ENCODE data around the gene CMTM8. TPM values are rescaled to one million over a fixed set of nuclear protein-coding genes. Genes with fewer than 3 reads are reported as not detected.

CMTM8 gene
- total and polyA plus RNA-seq, 10 of the 15 experiments (the other 5 are each of a cell fraction or from before 2014, with no cell fraction given), result 0.11 to 0.23 TPM; not detected in 8

- WGBS (ENCODE audit: insufficient coverage, insufficient replicate concordance, low lambda C conversion rate, missing lambda C conversion rate), result 0% methylated on average over 2 of the region's 2 CpGs
- H2AFZ ChIP-seq (ENCODE audit: control insufficient read depth, low read depth, low read length), result no peak overlapping the region
- no TSS peak for BruUV-seq (replicated peaks)
- no peak overlapping the region for H3K4me2 ChIP-seq (ENCODE audit: control insufficient read depth, insufficient read depth)
- FAIRE-seq (no peak), ATAC-seq (no peak), DNase-seq (ENCODE audit: low read depth, low spot score) (no peak)
- ChIA-PET SMC1A (ENCODE audit: uncharacterized antibody, unreplicated experiment) (no interaction called here), POLR2A (no interaction called here), RAD21 (ENCODE audit: unreplicated experiment) (no interaction called here), CTCF (interaction anchor here (0.6 to 1.0 kb wide), 2 partner anchors 8 to 70 kb away, joined by 3 read pairs; no protein-coding TSS in a partner anchor)
- H3K27me3 ChIP-seq (replicated peaks in 1 of 2; ENCODE audit: control insufficient read depth in 2 of 2, insufficient read depth in 2 of 2, low read length in 1 of 2), result no peaks in the 10 kb centered on the region; a peak in 1 of 4 replicates
- no peaks in the 10 kb centered on the region for H4K20me1 ChIP-seq (ENCODE audit: control insufficient read depth, insufficient read depth)
- H3K27ac ChIP-seq (ENCODE audit: control insufficient read depth, insufficient read depth), result no peak overlapping the region
- no peak overlapping the region for H3K4me3 ChIP-seq
- no peaks in the 10 kb centered on the region for H3K4me1 ChIP-seq (ENCODE audit: control insufficient read depth, insufficient read depth, low read length)
- TF ChIP-seq SP1 (IDR thresholded peaks at IDR 0.05; ENCODE audit: low read depth, low read length) (no peak), ZNF274 (IDR thresholded peaks at IDR 0.05; ENCODE audit: insufficient read depth, insufficient read length) (no peak), PML (IDR thresholded peaks at IDR 0.05; ENCODE audit: low read length) (no peak), ZSCAN29 (IDR thresholded peaks at IDR 0.05) (no peak), BCLAF1 (IDR thresholded peaks at IDR 0.05) (no peak), ZNF687 (IDR thresholded peaks at IDR 0.05) (no peak), E2F4 (IDR thresholded peaks at IDR 0.05; ENCODE audit: low read depth, low read length) (no peak), MTA2 (IDR thresholded peaks at IDR 0.05; ENCODE audit: low read depth) (no peak), IKZF1 (conservative IDR thresholded peaks at IDR 0.05) (no peak)
- intact Hi-C loops (cut with micrococcal nuclease; ENCODE audit: unreplicated experiment) (no loop called here), in situ Hi-C loops (cut with MboI) (no loop called here)
- H3K9me3 ChIP-seq (replicated peaks; ENCODE audit: control insufficient read depth, insufficient read depth, low read length), result no peaks in the 10 kb centered on the region
- no peak overlapping the region for H3K9ac ChIP-seq (ENCODE audit: control insufficient read depth, insufficient read depth, low read length)
- H3K79me2 ChIP-seq (ENCODE audit: control insufficient read depth, insufficient read depth, low read length), result no peaks in the 10 kb centered on the region
- no peaks in the 10 kb centered on the region for H3K36me3 ChIP-seq (ENCODE audit: control insufficient read depth in 2 of 2, insufficient read depth in 2 of 2, low read length in 1 of 2)
Measured at GRCh38 chr3:32255345-32255744, 16.9 kb downstream of the CMTM8 start.
